Measurements from ENCODE around the gene SH2D1A. TPM values are rescaled to one million over a fixed set of nuclear protein-coding genes. Genes with fewer than 3 reads are reported as not detected.

Gene SH2D1A
- total RNA-seq, 1 donor from 2014 or later, result not detected

DNA sequence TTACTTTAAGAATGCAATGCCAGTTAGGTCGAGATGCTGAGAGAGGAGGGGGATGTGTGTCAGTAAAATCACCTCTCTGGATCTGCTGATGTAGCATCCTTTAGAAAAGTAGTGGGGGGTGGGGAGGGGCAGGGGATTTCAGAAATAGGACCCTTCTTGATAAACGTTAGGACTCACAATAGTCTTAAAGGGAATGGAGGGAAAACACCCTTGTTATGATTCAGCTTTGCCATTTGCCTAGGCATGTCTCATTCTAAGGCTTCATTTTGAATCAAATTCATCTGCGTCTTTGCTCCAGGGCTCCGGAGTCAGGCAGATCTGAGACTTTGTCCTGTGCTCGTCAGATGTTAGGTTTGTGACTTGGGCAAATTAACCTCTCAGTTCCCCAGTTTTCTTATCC lies 879 bp downstream of the SH2D1A start:
- intact Hi-C loops (cut with DNase I), result no loop called here
- no peak for DNase-seq (ENCODE audit: missing footprints)
- ATAC-seq, result no peak

DNA sequence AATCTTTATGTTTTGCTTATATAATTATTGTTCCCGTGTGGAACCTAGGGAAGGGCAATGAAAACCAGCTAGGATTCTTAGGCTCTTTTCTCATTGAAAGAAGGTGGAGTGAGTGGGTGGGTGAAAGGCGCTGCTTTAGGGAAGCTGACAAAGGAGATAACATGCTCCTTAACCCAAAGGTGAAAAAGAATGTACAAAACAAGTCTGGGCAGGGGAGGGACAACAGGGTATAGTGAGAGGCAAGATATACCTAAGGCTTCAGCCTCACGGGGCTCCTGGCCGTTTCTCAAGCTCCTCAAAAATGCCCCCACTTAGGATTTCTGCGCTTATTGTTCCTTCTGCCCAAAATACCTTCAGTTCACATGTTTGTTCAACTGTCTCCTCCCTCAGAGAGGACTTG lies 1.8 kb downstream of the SH2D1A start:
- DNase-seq (ENCODE audit: missing footprints) (no peak), ATAC-seq (no peak)
- intact Hi-C loops (cut with DNase I), result no loop called here

DNA sequence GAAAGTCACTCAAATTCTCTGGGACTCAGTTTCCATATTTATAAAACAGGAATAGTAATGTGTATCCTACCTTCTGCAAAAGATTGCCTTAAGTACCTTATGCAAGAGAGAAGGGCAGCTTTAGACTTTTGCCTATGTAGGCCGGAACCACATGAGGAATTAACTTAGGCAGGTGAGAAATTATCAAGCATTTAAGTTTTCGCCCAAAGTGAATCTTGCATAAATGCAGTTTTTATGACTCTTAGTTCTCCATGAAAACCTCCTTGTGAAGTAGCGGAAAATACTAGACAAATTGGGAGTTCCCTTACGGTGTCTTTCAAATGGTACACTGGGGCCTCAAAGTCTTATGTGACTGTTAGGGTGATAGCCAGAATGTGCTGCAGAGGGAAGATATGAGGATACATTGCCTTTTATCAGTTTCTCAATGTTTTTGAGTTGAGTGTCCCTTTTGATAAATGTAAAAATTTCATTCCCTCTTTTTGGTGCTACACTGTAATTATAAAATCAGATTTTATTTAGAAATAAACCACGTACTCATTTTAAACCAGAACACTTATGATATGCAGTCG lies 2.6 kb downstream of the SH2D1A start:
- intact Hi-C loops (cut with DNase I), result no loop called here
- ATAC-seq (no peak), DNase-seq (ENCODE audit: missing footprints) (no peak)

DNA sequence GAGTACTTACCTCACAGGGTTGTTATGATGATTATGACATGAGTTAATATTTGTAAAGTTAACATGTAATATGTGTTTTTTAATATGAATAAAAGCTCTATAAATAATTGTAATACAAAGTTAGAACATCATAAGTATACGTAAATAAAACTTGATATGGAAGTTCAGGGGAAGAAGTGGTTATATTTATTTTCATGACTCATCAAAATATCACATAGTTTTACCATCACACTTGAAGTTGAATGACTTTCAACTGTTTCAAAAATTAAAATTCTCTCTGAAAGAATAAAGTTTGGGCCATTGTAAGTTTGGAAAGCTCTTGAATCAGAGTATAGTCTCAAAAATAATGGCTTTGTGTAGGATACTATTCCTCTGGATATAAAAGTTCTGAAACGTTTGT lies 8.3 kb downstream of the SH2D1A start:
- intact Hi-C loops (cut with DNase I), result no loop called here
- ATAC-seq (no peak), DNase-seq (ENCODE audit: missing footprints) (no peak)

DNA sequence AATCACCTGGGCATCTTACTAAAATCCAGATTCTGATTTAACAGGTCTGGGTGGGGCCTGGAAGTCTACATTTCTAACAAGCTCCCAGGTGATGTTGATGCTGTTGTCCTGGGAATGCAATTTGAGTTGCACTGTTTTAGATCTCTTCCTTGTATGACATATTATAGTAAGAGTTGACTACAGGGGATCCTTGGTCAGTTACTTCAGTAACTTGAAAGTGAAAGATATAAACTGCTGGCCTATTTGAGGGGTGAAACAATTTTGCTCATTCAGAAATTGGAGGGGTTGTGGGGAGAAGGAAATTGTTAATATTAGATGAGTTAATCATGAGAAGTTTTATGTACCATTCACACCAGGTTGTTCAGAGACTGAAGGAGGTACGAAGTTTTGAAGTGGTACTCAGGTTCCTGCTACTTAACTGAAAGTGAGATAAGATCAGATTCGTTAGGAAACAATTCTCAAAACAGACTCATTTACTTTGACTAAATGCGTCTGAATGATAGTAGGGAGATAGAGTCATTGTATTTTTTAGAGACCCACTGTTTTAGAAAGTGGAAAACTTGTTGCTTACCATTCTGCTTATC lies 12.5 kb downstream of the SH2D1A start:
- intact Hi-C loops (cut with DNase I), result no loop called here
- DNase-seq (ENCODE audit: missing footprints) (no peak), ATAC-seq (no peak)

DNA sequence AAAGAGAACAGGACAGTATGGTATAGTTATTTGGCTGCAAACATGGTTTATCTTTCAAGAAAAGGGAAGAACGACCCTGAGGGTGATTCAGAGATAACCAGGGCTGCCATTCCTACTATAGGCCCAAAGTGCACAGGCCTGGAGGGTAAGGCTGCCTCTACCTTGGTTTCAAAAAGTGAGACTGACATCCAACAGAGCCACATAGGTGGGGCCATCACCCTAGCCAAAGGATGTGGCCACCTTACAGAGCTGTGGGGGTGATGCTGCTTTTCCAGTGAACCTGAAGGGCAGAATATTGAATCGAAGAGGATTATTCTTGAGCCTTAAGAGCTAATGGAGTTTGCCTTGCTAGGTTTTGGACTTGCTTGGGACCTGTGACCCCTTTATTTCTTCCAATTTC lies 15.7 kb downstream of the SH2D1A start:
- ATAC-seq, result no peak
- intact Hi-C loops (cut with DNase I), result no loop called here
- DNase-seq (ENCODE audit: missing footprints), result no peak

DNA sequence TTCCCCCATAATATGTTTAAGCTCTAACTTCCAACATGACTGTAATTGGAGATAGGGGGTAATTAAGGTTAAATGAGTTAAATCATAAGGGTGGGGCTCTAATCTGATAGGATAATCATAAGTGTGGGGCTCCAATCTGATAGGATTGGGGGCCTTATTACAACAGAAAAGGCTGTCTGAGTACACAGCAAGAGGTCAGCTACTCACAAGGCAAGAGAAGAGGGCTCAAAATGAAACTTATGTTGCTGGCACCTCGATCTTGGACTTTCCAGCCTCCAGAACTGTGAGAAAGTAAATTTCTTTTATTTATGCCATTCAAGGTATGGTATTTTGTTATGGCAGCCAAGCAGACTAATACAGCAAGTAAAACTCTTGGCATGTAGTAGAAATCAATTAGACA lies 16.4 kb downstream of the SH2D1A start:
- no peak for ATAC-seq
- no peak for DNase-seq (ENCODE audit: missing footprints)
- intact Hi-C loops (cut with DNase I), result no loop called here

DNA sequence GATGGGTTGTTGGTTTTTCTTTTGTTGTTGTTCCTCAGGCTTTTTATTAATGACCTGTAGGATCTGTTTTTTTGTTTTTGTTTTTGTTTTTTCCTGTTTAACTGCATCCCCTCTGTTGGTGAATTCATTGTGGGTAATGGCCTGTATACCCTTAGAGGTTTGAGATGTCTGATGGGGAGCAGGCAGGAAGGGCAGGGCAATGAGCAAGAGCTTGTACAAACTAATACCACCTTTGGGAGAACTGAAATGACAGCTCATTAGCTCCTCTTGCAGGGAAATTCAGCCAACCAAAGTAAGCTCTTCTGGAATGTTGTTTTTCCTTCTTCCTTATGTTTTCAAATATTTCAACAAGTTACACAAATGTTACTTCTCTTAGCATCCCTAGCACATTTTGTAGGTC lies 23.4 kb downstream of the SH2D1A start:
- ATAC-seq (no peak), DNase-seq (ENCODE audit: missing footprints) (no peak)
- intact Hi-C loops (cut with DNase I), result no loop called here

DNA sequence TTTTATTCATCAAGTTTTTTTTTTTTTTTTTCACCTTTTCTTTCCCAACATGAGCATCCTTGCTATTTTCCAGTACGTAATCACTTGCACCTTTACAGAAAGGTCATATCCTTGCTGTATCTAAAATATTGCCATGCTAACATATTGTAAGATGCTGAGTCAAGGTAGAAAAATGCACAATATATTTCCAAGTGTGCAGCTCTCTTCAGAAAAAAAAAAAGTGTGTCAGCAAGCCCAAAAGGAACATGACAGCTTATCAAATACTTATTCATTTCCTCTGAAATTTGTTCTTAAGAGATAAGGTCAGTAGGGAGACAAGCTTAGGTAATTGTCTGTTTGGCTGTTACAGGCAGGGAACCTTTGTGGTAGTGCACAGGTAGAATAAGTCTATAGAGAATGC lies 27.0 kb downstream of the SH2D1A start:
- intact Hi-C loops (cut with DNase I), result no loop called here
- no peak for DNase-seq (ENCODE audit: missing footprints)
- no peak for ATAC-seq

DNA sequence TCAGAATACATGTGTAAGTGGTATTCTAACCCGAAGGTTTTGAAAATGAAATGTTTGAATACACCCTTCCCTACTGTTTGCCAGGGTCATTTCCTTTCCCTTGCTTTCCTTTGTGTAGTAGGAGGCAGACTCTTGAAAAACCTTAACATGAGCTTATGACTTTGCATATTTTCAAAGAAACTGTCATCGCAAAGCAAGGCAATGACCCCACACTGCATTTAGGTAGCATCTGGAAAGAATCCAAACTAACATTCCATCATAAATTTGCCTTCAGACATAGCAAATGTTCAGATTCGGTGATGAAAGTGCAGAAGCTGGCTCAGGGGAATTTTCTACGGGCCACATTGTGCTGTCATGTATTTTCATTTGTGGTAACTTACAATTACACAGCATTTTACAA lies 32.3 kb downstream of the SH2D1A start:
- no peak for DNase-seq (ENCODE audit: missing footprints)
- no peak for ATAC-seq
- intact Hi-C loops (cut with DNase I), result no loop called here

DNA sequence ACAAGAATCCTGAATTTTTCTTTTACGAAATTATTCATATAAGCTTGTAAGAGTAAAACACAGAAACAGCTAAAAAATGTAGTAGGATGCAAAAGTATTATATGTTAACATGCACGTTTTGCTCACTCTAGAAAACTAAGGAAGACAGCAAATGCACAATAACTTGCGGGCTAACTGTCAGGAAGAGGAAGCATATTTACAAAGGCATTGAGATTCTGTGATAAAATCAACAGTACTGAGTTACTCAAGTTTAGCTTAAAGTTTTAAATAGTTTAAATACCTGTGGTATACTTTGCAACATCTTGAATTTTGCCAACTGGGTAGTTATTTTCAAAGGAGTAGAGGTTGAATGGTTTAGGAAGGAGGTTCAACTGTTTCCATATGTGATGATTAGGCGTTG lies 37.0 kb downstream of the SH2D1A start:
- DNase-seq (ENCODE audit: missing footprints) (no peak), ATAC-seq (no peak)
- intact Hi-C loops (cut with DNase I), result no loop called here

DNA sequence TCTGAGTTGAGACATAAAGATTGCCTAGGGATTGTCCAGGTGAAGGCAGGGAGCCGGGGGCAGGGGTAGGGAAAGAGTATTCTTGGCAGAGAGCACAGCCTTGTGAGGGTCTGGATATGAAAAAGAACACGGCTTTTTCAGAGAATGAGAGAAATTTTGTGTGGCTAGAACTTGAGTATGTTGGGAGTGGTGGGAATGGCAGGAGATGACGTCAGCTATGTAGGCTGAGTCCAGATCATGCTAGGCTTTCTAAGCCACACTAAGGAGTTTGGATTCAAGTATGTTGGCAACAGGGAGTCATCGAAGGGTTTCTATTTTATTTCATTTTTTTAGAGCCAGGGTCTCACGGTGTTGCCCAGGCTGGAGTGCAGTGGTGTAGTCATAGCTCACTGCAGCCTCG lies 40.0 kb downstream of the SH2D1A start:
- DNase-seq (ENCODE audit: missing footprints), result no peak

DNA sequence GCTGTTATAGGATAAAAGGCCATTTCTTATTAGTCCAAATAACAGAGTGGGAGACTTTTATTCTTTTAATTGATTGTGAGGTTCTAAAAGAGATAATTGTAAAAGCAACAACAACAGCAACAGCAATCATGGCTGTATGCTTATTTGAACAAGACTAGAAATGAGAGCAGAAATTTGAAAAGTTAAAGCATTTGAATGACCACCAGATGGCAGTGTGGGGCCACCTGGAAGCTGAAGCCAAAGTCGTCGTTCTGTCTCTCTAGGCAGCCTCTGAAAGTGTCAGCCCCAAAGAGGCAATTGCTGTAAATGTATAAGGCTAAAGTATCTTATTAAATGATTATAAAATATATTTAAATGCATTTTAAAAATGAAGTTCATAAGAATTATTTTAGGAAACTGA lies 42.2 kb downstream of the SH2D1A start:
- DNase-seq (ENCODE audit: missing footprints) (no peak), ATAC-seq (no peak)
- intact Hi-C loops (cut with DNase I), result no loop called here

More for the DNA sequence above, 40.0 kb downstream of the SH2D1A start:
- intact Hi-C loops (cut with DNase I), result no loop called here
- no peak for ATAC-seq

DNA sequence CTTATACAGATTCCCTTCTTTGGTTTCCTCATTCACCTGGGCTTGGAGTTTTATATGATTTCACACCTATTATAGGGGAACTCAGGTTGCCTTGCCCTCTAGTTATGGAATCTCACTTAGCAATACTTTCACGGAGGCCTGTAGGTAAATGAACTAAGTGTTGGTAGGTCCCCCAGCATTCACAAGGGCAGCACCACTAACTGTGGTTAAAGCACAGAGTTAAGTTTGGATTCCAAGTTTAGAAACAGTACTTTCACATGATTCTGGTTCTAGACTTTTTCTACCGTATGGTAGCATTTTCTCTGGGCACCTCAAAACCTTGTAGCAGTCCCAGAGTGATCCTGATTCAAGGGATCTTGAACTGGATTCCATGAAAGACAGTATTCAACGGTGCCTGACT lies 46.4 kb downstream of the SH2D1A start:
- DNase-seq (ENCODE audit: missing footprints), result no peak
- ATAC-seq, result no peak
- intact Hi-C loops (cut with DNase I), result no loop called here

DNA sequence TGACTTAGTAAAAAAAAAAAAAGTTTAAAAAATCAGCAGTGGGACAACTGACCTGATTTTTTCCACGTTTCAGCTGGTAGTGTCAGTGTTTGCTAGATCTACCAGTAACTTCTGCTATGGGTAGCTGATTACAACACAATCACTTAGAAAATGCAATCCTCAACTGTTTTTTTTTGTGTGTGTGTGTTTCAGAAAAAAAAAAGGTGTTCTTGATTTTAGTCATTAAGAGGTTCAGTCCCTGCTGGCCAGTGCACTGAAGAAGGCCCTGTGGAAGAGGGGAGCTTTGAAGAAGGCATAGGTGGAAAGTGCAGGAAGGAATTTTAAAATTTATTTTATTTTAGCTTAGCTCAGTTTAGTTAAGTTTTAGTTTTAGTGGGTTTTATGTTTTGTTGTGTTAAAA lies 46.9 kb downstream of the SH2D1A start:
- intact Hi-C loops (cut with DNase I), result no loop called here
- no peak for ATAC-seq
- no peak for DNase-seq (ENCODE audit: missing footprints)

DNA sequence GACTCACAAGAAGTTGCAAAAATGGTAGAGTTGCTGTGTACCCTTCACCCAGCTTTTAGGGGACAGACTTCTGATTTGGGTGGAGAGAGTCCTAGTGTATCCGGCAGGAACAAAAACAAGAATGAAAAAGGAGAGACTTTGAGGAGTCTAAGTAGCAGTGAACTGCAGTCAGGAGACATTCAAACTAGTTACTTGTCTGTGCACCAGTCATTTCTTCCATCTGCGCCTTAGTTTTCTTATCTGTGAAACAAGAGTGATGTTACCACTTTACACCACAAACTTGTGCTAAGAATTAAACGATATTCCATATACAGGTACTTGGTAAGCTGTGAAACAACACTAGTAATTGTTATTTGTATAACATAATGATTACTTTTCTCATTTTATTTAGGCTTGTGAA lies 47.3 kb downstream of the SH2D1A start:
- ATAC-seq, result no peak

DNA sequence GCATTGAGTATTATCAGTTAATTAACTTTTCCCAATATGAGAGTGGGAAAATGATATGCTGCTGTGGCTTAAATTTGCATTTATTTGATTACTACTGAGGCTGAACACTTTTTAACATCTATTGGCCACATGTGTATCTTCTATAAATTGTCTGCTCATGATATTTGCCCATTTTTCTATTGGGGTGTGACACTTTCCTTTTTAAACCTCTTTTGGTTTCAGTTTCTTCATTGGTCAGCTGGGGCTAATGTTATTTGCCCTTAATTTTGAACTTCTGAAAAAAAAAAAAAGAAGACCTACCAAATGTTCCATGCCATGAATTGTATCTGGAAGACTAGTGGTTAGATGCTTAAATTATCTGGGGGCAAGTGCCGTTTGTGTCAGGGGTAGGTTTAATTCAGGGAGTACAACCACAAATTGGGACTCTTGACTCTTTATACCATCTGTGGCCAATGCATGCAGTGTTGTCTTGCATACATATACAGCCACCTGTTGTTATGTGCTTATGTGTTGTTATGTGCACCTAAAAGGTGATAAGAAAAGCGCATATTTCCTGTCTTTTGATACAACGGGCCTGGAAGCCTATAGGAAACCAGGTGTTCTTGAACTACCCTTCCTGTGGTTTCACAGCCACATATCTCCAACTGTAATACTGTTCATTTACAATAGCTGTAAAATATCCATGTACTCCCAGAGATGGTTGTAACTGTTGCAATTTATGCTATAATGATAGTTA lies 49.0 kb downstream of the SH2D1A start:
- intact Hi-C loops (cut with DNase I), result no loop called here
- ATAC-seq (no peak), DNase-seq (ENCODE audit: missing footprints) (no peak)

More for the DNA sequence above, 47.3 kb downstream of the SH2D1A start:
- DNase-seq (ENCODE audit: missing footprints), result no peak
- intact Hi-C loops (cut with DNase I), result no loop called here

DNA sequence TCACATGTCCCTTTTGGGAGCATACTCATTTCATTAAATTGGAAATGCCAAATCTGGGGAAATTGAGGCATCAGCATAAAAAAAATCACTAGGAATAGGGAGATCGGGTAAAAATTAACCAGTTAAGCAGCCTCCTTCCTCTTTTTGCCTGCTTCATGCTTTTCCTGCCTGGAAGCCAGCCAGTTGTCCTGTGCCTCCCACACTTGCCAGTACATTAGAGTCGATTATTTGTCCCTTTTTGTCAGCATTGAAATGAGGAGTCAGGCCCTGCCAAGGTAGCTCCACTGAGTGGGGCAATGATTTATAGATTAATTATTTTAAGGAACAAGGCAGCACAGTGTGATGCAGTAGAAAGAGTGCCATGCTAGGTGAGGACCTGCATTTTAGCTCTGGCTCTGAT lies 55.3 kb downstream of the SH2D1A start:
- intact Hi-C loops (cut with DNase I), result no loop called here
- DNase-seq (ENCODE audit: missing footprints) (no peak), ATAC-seq (no peak)

DNA sequence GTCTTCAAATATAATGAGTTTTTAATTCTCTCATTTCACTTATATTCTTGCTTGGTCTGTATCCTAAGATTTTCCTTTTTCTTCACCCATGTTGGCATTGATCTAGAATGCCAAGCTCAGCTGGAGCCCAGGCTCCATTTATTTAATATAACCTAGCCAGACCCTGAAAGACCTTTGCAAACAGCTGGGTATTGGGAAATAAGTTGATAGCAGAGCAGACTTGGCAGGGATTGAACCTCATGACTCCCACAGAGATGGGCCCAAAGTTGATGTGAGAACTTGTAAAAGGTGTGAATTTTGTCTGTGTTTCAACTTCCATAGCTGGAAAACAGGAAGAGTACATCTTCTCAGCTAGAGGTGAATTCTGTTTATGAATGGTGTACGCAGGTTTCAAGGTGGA lies 59.5 kb downstream of the SH2D1A start:
- DNase-seq (ENCODE audit: missing footprints) (no peak), ATAC-seq (peak; percentile 39)
- intact Hi-C loops (cut with DNase I), result no loop called here

DNA sequence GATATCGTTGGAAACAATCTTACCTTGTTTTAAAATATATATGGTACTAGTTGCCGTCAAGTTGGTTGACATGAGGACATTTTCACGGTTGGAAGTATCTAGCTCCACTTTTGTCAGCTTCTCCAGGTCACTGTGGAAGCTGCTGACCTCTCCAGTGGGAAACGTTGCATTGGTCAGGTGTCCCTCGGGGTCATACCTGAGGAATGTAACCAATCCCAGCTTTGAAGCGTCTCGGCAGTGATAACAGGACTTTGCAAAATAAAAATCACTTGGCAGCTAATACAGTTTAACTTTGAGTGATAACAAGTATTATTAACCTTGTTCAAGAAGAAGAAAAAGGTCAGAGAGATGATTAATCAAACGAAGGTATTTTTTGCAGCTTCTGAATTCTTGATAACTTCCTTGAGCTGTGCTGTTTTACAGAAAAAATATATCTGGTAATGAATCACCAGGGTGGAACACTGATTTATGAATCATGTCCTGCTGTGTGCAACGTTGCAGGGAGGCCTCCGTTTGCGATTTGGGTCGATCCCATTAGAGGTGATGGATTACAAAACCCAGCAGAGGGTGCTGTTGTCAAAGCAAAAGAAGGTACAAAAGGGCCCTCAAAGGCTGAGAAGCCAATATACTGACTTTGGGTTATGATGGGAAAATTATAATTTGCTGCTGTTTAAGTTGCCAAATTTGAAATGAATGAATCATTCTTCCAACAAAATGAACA lies 60.1 kb downstream of the SH2D1A start:
- ATAC-seq (peak; percentile 84), DNase-seq (ENCODE audit: missing footprints) (no peak)
- intact Hi-C loops (cut with DNase I), result no loop called here
